Measurements from ENCODE around the gene P3H1.
"Not testable (repeated sequence)": the region's sequence is repeated elsewhere in the genome, so short reads cannot be mapped to it uniquely, and the experiment has no call there.

P3H1 gene

GRCh38 chr1:42766741-42767509 is at the start of gene P3H1, which contains the start of gene C1orf50:
Gene P3H1, minus strand, starts transcription at chr1:42767028. Its CDS starts 57 bp downstream, at chr1:42766971.
Gene C1orf50, plus strand, starts transcription at chr1:42767249. Its CDS starts 63 bp downstream, at chr1:42767312.
- peak; percentile 100 for DNase-seq (ENCODE audit: extremely low read depth, insufficient read length)
- TF ChIP-seq CTCF (IDR thresholded peaks at IDR 0.05; ENCODE audit: insufficient read depth, low read length, poor library complexity, severe bottlenecking), result no peak
- Histone ChIP-seq H3K27me3 (replicated peaks; ENCODE audit: control insufficient read depth, insufficient read depth, low read length) (no peaks in the 10 kb centered on the region), H3K36me3 (ENCODE audit: control insufficient read depth, insufficient read depth, low read length) (peaks cover 3% of the 10 kb centered on the region), H3K4me3 (replicated peaks; ENCODE audit: low read depth, low read length) (peak within 1 kb of the TSS; percentile 82)

GRCh38 chr1:42815941-42816584 is 49.2 kb upstream of the P3H1 start:
- Histone ChIP-seq H3K4me3 (replicated peaks; ENCODE audit: low read depth, low read length) (peak overlapping the region; percentile 76), H3K36me3 (ENCODE audit: control insufficient read depth, insufficient read depth, low read length) (no peaks in the 10 kb centered on the region), H3K27me3 (replicated peaks; ENCODE audit: control insufficient read depth, insufficient read depth, low read length) (no peaks in the 10 kb centered on the region)
- DNase-seq (ENCODE audit: extremely low read depth, insufficient read length), result peak; percentile 10
- no peak for TF ChIP-seq CTCF (IDR thresholded peaks at IDR 0.05; ENCODE audit: insufficient read depth, low read length, poor library complexity, severe bottlenecking)

- not testable (repeated sequence) for DNase-seq (ENCODE audit: extremely low read depth, insufficient read length); H3K4me3 ChIP-seq (replicated peaks; ENCODE audit: low read depth, low read length); H3K36me3 ChIP-seq (ENCODE audit: control insufficient read depth, insufficient read depth, low read length); H3K27me3 ChIP-seq (replicated peaks; ENCODE audit: control insufficient read depth, insufficient read depth, low read length)
Measured at GRCh38 chr1:42814815-42815214, 48.0 kb upstream of the P3H1 start.

GRCh38 chr1:42807056-42807668 is 40.3 kb upstream of the P3H1 start:
- H3K27me3 ChIP-seq (replicated peaks; ENCODE audit: control insufficient read depth, insufficient read depth, low read length), result no peaks in the 10 kb centered on the region
- H3K36me3 ChIP-seq (ENCODE audit: control insufficient read depth, insufficient read depth, low read length), result no peaks in the 10 kb centered on the region
- DNase-seq (ENCODE audit: extremely low read depth, insufficient read length), result no peak
- H3K4me3 ChIP-seq (replicated peaks; ENCODE audit: low read depth, low read length), result no peak overlapping the region
- TF ChIP-seq CTCF (IDR thresholded peaks at IDR 0.05; ENCODE audit: insufficient read depth, low read length, poor library complexity, severe bottlenecking), result no peak

GRCh38 chr1:42806593-42806992 is 39.8 kb upstream of the P3H1 start:
- no peaks in the 10 kb centered on the region for H3K27me3 ChIP-seq (replicated peaks; ENCODE audit: control insufficient read depth, insufficient read depth, low read length)
- DNase-seq (ENCODE audit: extremely low read depth, insufficient read length), result no peak
- no peak overlapping the region for H3K4me3 ChIP-seq (replicated peaks; ENCODE audit: low read depth, low read length)
- no peak for TF ChIP-seq CTCF (IDR thresholded peaks at IDR 0.05; ENCODE audit: insufficient read depth, low read length, poor library complexity, severe bottlenecking)
- H3K36me3 ChIP-seq (ENCODE audit: control insufficient read depth, insufficient read depth, low read length), result no peaks in the 10 kb centered on the region

- DNase-seq (ENCODE audit: extremely low read depth, insufficient read length), result no peak
- no peak for TF ChIP-seq CTCF (IDR thresholded peaks at IDR 0.05; ENCODE audit: insufficient read depth, low read length, poor library complexity, severe bottlenecking)
- no peak overlapping the region for H3K4me3 ChIP-seq (replicated peaks; ENCODE audit: low read depth, low read length)
Measured at GRCh38 chr1:42806171-42806570, 39.3 kb upstream of the P3H1 start.

More at GRCh38 chr1:42806171-42806570, 39.3 kb upstream of the P3H1 start:
- Histone ChIP-seq H3K27me3 (replicated peaks; ENCODE audit: control insufficient read depth, insufficient read depth, low read length) (no peaks in the 10 kb centered on the region), H3K36me3 (ENCODE audit: control insufficient read depth, insufficient read depth, low read length) (no peaks in the 10 kb centered on the region)

Data from GM06990 (cell line).